ENCODE data around the gene OLFM2.

DNA sequence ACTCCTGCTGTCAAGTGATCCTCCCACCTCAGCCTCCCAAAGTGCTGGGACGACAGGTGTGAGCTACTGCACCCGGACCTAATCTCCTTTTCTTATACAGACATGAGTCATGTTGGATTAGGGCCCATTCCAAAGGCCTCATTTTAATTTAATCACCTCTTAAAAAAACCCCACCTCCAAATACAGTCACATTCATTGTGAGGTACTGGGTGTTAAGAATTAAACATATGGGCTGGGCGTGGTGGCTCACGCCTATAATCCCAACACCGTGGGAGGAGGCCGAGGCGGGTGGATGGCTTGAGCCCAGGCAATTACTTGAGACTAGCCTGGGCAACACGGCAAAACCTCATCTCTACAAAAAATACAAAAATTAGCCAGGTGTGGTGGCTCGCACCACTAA is 54.6 kb downstream of the OLFM2 start:
- TF ChIP-seq SMC3 (IDR thresholded peaks at IDR 0.05) (no peak), NR3C1 (IDR thresholded peaks at IDR 0.05) (no peak), CTCF (IDR thresholded peaks at IDR 0.05) (no peak), POLR2A (IDR thresholded peaks at IDR 0.05; ENCODE audit: low read length) (no peak), JUN (IDR thresholded peaks at IDR 0.05) (no peak), POLR2AphosphoS2 (conservative IDR thresholded peaks at IDR 0.05; ENCODE audit: low read length) (no peak), CEBPB (IDR thresholded peaks at IDR 0.05) (no peak), HEYL (CRISPR knock-in tag; IDR thresholded peaks at IDR 0.05) (no peak), PHF8 (IDR thresholded peaks at IDR 0.05; ENCODE audit: borderline replicate concordance, low read depth) (no peak), MYC (IDR thresholded peaks at IDR 0.05; ENCODE audit: borderline replicate concordance, low read length) (no peak)
- TF ChIP-seq, protein P1, sequence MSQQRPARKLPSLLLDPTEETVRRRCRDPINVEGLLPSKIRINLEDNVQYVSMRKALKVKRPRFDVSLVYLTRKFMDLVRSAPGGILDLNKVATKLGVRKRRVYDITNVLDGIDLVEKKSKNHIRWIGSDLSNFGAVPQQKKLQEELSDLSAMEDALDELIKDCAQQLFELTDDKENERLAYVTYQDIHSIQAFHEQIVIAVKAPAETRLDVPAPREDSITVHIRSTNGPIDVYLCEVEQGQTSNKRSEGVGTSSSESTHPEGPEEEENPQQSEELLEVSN (IDR thresholded peaks at IDR 0.05; ENCODE audit: borderline replicate concordance, low read depth): no peak
- TF ChIP-seq, protein P2, sequence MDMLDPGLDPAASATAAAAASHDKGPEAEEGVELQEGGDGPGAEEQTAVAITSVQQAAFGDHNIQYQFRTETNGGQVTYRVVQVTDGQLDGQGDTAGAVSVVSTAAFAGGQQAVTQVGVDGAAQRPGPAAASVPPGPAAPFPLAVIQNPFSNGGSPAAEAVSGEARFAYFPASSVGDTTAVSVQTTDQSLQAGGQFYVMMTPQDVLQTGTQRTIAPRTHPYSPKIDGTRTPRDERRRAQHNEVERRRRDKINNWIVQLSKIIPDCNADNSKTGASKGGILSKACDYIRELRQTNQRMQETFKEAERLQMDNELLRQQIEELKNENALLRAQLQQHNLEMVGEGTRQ (IDR thresholded peaks at IDR 0.05): no peak
